IMR-90 (cell line): ENCODE data around the gene TMEM205.

ENCODE experiments used
- FOS ChIP-seq: fragments of 150-350 bp; IDR thresholded peaks from 2 replicates; pipeline ENCODE4 v1.6.1; 2016; ENCODE audit warnings: low read depth, low read length
- MAZ ChIP-seq: IDR thresholded peaks from 2 replicates; pipeline ENCODE4 v1.6.1; 2012; ENCODE audit warnings: low read depth, mild to moderate bottlenecking, low read length, improper control_type of control experiment, moderate library complexity, borderline replicate concordance
- MXI1 ChIP-seq: IDR thresholded peaks from 2 replicates; pipeline ENCODE4 v1.6.1; 2012; ENCODE audit warnings: low read depth, mild to moderate bottlenecking, low read length, moderate library complexity, borderline replicate concordance
- POLR2A ChIP-seq: IDR thresholded peaks from 2 replicates; pipeline ENCODE4 v1.6.1; 2012; ENCODE audit warnings: mild to moderate bottlenecking, low read depth, low read length
- RAD21 ChIP-seq: IDR thresholded peaks from 2 replicates; pipeline ENCODE4 v1.6.1; 2012; ENCODE audit warnings: low read length, improper control_type of control experiment
- RFX5 ChIP-seq: IDR thresholded peaks from 2 replicates; pipeline ENCODE4 v1.8.0; 2012; ENCODE audit warnings: low read depth, mild to moderate bottlenecking, low read length, moderate library complexity
- TF ChIP-seq, protein P1 (sequence below): conservative IDR thresholded peaks from 2 replicates; pipeline ENCODE4 v1.5.1; 2012; ENCODE audit warnings: mild to moderate bottlenecking, low read depth, low read length, improper control_type of control experiment
- TF ChIP-seq, protein P2 (sequence below): fragments of 150-350 bp; IDR thresholded peaks from 2 replicates; pipeline ENCODE4 v1.6.1; 2016; ENCODE audit warnings: low read depth, mild to moderate bottlenecking, low read length, moderate library complexity, borderline replicate concordance
- TF ChIP-seq, protein P3 (sequence below): fragments of 150-350 bp; IDR thresholded peaks from 2 replicates; pipeline ENCODE4 v1.6.1; 2017; ENCODE audit warnings: mild to moderate bottlenecking, antibody characterized with exemption, low read length, low read depth

DNA sequence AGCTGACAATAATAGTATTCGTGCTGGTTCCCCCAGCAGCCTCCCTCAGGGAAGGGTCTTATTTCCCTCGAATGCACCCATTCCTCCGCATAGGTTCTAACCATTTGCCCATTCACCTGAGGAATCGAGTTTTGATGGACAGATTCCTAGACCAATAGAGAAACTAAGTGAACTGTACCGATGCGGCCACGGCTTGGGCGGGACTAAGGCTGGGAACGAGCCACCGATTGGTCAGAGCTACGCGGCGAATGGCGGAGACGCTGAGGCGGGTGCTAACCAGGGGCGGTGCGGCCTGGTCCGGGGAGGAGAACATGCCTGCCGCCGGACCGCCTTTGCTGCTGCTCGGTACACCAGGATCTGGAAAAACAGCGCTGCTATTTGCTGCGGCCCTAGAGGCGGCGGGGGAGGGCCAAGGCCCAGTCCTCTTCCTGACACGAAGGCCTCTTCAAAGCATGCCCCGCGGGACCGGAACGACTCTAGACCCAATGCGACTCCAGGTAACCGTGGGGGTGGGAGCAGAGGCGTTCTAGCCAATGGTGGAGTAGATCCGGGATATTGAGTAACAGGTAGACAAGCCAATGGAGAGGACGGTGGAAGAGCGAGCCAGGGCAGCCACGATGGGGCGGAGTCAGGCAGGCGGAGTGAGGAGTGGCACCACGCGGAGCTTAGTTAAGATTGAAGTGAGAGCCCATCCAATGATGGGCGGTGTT is 28.5 kb upstream of the TMEM205 start, which contains the start of gene SWSAP1:
- TF ChIP-seq RAD21 = no peak
- TF ChIP-seq, protein P1, sequence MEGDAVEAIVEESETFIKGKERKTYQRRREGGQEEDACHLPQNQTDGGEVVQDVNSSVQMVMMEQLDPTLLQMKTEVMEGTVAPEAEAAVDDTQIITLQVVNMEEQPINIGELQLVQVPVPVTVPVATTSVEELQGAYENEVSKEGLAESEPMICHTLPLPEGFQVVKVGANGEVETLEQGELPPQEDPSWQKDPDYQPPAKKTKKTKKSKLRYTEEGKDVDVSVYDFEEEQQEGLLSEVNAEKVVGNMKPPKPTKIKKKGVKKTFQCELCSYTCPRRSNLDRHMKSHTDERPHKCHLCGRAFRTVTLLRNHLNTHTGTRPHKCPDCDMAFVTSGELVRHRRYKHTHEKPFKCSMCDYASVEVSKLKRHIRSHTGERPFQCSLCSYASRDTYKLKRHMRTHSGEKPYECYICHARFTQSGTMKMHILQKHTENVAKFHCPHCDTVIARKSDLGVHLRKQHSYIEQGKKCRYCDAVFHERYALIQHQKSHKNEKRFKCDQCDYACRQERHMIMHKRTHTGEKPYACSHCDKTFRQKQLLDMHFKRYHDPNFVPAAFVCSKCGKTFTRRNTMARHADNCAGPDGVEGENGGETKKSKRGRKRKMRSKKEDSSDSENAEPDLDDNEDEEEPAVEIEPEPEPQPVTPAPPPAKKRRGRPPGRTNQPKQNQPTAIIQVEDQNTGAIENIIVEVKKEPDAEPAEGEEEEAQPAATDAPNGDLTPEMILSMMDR = no peak
- TF ChIP-seq, protein P2, sequence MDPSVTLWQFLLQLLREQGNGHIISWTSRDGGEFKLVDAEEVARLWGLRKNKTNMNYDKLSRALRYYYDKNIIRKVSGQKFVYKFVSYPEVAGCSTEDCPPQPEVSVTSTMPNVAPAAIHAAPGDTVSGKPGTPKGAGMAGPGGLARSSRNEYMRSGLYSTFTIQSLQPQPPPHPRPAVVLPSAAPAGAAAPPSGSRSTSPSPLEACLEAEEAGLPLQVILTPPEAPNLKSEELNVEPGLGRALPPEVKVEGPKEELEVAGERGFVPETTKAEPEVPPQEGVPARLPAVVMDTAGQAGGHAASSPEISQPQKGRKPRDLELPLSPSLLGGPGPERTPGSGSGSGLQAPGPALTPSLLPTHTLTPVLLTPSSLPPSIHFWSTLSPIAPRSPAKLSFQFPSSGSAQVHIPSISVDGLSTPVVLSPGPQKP = no peak
- TF ChIP-seq MAZ = peak; percentile 48; the same call in 1 of the 2 replicates
- TF ChIP-seq, protein P3, sequence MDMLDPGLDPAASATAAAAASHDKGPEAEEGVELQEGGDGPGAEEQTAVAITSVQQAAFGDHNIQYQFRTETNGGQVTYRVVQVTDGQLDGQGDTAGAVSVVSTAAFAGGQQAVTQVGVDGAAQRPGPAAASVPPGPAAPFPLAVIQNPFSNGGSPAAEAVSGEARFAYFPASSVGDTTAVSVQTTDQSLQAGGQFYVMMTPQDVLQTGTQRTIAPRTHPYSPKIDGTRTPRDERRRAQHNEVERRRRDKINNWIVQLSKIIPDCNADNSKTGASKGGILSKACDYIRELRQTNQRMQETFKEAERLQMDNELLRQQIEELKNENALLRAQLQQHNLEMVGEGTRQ = peak; percentile 72
- no peak for TF ChIP-seq FOS
- TF ChIP-seq MXI1 = peak; percentile 55
- TF ChIP-seq RFX5 = no peak
- peak; percentile 75 for TF ChIP-seq POLR2A
